ENCODE data around the gene PGAM5. TPM values are rescaled to one million over a fixed set of nuclear protein-coding genes. Genes with fewer than 3 reads are reported as not detected.

Gene PGAM5
- total and polyA plus RNA-seq, 9 of the 15 experiments (the other 6 are each of a cell fraction or from before 2014, with no cell fraction given), result 7.4 to 121 (median 69.5) TPM

Small RNA genes within 50 kb of the gene (small RNA-seq; reads per million reads assigned to genes)
- 0.51 reads per million, percentile 24 among the genes with 10 or more reads in this experiment for gene RNA5SP379

Other genes starting within 250 kb of the PGAM5 start
Only the 7 nearest of the 9 such genes appear.
- not detected in 2 replicates for gene LRCOL1, start 100.3 kb upstream of the PGAM5 start, total RNA-seq (2014; rRNA removed)
- not detected in 2 replicates for gene LRCOL1, start 100.3 kb upstream of the PGAM5 start, total RNA-seq (2014; rRNA removed; fragmentation: Illumina TruSeq; extraction: Trizol)
- not detected in 2 replicates for gene LRCOL1, start 100.3 kb upstream of the PGAM5 start, total RNA-seq (2015; rRNA removed; fragmentation: Illumina TruSeq; extraction: Trizol)
- gene LRCOL1, start 100.3 kb upstream of the PGAM5 start, total RNA-seq (2021), result not detected in 2 replicates
- gene LRCOL1, start 100.3 kb upstream of the PGAM5 start, polyA plus RNA-seq (2011; rRNA removed), result not detected in 2 replicates
- not detected in 2 replicates for gene LRCOL1, start 100.3 kb upstream of the PGAM5 start, polyA plus RNA-seq (2014; fragmentation: Illumina TruSeq; extraction: Trizol)
- gene LRCOL1, start 100.3 kb upstream of the PGAM5 start, polyA plus RNA-seq (2014; fragmentation: Nextera tagmentation; extraction: Ambion mirVana), result not detected
- not detected in 2 replicates for gene LRCOL1, start 100.3 kb upstream of the PGAM5 start, polyA plus RNA-seq (2014; rRNA removed)
- not detected in 2 replicates for gene P2RX2, start 92.1 kb upstream of the PGAM5 start, total RNA-seq (2014; rRNA removed)
- gene P2RX2, start 92.1 kb upstream of the PGAM5 start, total RNA-seq (2014; rRNA removed; fragmentation: Illumina TruSeq; extraction: Trizol), result not detected in 2 replicates
- gene P2RX2, start 92.1 kb upstream of the PGAM5 start, total RNA-seq (2015; rRNA removed; fragmentation: Illumina TruSeq; extraction: Trizol), result not detected in 2 replicates
- not detected in 2 replicates for gene P2RX2, start 92.1 kb upstream of the PGAM5 start, total RNA-seq (2021)
- not detected in 2 replicates for gene P2RX2, start 92.1 kb upstream of the PGAM5 start, polyA plus RNA-seq (2011; rRNA removed)
- gene P2RX2, start 92.1 kb upstream of the PGAM5 start, polyA plus RNA-seq (2014; fragmentation: Illumina TruSeq; extraction: Trizol), result not detected in 2 replicates
- gene P2RX2, start 92.1 kb upstream of the PGAM5 start, polyA plus RNA-seq (2014; fragmentation: Nextera tagmentation; extraction: Ambion mirVana), result not detected
- not detected in 2 replicates for gene P2RX2, start 92.1 kb upstream of the PGAM5 start, polyA plus RNA-seq (2014; rRNA removed)
- gene POLE, start 23.5 kb upstream of the PGAM5 start, total RNA-seq (2014; rRNA removed), result 83.6 and 86.3 TPM in 2 replicates
- 36.3 and 39.1 TPM in 2 replicates for gene POLE, start 23.5 kb upstream of the PGAM5 start, total RNA-seq (2014; rRNA removed; fragmentation: Illumina TruSeq; extraction: Trizol)
- 42.2 and 42.3 TPM in 2 replicates for gene POLE, start 23.5 kb upstream of the PGAM5 start, total RNA-seq (2015; rRNA removed; fragmentation: Illumina TruSeq; extraction: Trizol)
- 130 and 154 TPM in 2 replicates for gene POLE, start 23.5 kb upstream of the PGAM5 start, total RNA-seq (2021)
- 49.6 and 81.7 TPM in 2 replicates for gene POLE, start 23.5 kb upstream of the PGAM5 start, polyA plus RNA-seq (2011; rRNA removed)
- 64.2 and 65.6 TPM in 2 replicates for gene POLE, start 23.5 kb upstream of the PGAM5 start, polyA plus RNA-seq (2014; fragmentation: Illumina TruSeq; extraction: Trizol)
- 1 to 10 TPM; 2.4 to 2.5 TPM for gene POLE, start 23.5 kb upstream of the PGAM5 start, polyA plus RNA-seq (2014; fragmentation: Nextera tagmentation; extraction: Ambion mirVana)
- gene POLE, start 23.5 kb upstream of the PGAM5 start, polyA plus RNA-seq (2014; rRNA removed), result 90.6 and 126 TPM in 2 replicates
- gene PXMP2, start 23.3 kb upstream of the PGAM5 start, total RNA-seq (2014; rRNA removed), result 66.1 and 70.9 TPM in 2 replicates
- gene PXMP2, start 23.3 kb upstream of the PGAM5 start, total RNA-seq (2014; rRNA removed; fragmentation: Illumina TruSeq; extraction: Trizol), result 34.8 and 37.8 TPM in 2 replicates
- 39.8 and 41.0 TPM in 2 replicates for gene PXMP2, start 23.3 kb upstream of the PGAM5 start, total RNA-seq (2015; rRNA removed; fragmentation: Illumina TruSeq; extraction: Trizol)
- 46.1 and 49.6 TPM in 2 replicates for gene PXMP2, start 23.3 kb upstream of the PGAM5 start, total RNA-seq (2021)
- gene PXMP2, start 23.3 kb upstream of the PGAM5 start, polyA plus RNA-seq (2011; rRNA removed), result 37.7 and 44.7 TPM in 2 replicates
- 43.1 and 52.3 TPM in 2 replicates for gene PXMP2, start 23.3 kb upstream of the PGAM5 start, polyA plus RNA-seq (2014; fragmentation: Illumina TruSeq; extraction: Trizol)
- gene PXMP2, start 23.3 kb upstream of the PGAM5 start, polyA plus RNA-seq (2014; fragmentation: Nextera tagmentation; extraction: Ambion mirVana), result 1 to 10 TPM; 3.0 to 6.8 TPM
- gene PXMP2, start 23.3 kb upstream of the PGAM5 start, polyA plus RNA-seq (2014; rRNA removed), result 64.0 and 66.0 TPM in 2 replicates
- gene ANKLE2, start 51.0 kb downstream of the PGAM5 start, total RNA-seq (2014; rRNA removed), result 33.6 and 42.3 TPM in 2 replicates
- 44.0 and 45.6 TPM in 2 replicates for gene ANKLE2, start 51.0 kb downstream of the PGAM5 start, total RNA-seq (2014; rRNA removed; fragmentation: Illumina TruSeq; extraction: Trizol)
- gene ANKLE2, start 51.0 kb downstream of the PGAM5 start, total RNA-seq (2015; rRNA removed; fragmentation: Illumina TruSeq; extraction: Trizol), result 49.5 and 50.4 TPM in 2 replicates
- gene ANKLE2, start 51.0 kb downstream of the PGAM5 start, total RNA-seq (2021), result 54.3 and 56.9 TPM in 2 replicates
- gene ANKLE2, start 51.0 kb downstream of the PGAM5 start, polyA plus RNA-seq (2011; rRNA removed), result 57.7 and 69.0 TPM in 2 replicates
- gene ANKLE2, start 51.0 kb downstream of the PGAM5 start, polyA plus RNA-seq (2014; fragmentation: Illumina TruSeq; extraction: Trizol), result 43.6 and 46.3 TPM in 2 replicates
- gene ANKLE2, start 51.0 kb downstream of the PGAM5 start, polyA plus RNA-seq (2014; fragmentation: Nextera tagmentation; extraction: Ambion mirVana), result 1 to 10 TPM; 3.2 TPM
- gene ANKLE2, start 51.0 kb downstream of the PGAM5 start, polyA plus RNA-seq (2014; rRNA removed), result 49.7 and 51.6 TPM in 2 replicates
- 36.1 and 38.7 TPM in 2 replicates for gene GOLGA3, start 118.0 kb downstream of the PGAM5 start, total RNA-seq (2014; rRNA removed)
- 17.0 and 19.0 TPM in 2 replicates for gene GOLGA3, start 118.0 kb downstream of the PGAM5 start, total RNA-seq (2014; rRNA removed; fragmentation: Illumina TruSeq; extraction: Trizol)
- gene GOLGA3, start 118.0 kb downstream of the PGAM5 start, total RNA-seq (2015; rRNA removed; fragmentation: Illumina TruSeq; extraction: Trizol), result 21.2 and 22.8 TPM in 2 replicates
- gene GOLGA3, start 118.0 kb downstream of the PGAM5 start, total RNA-seq (2021), result 41.7 and 48.1 TPM in 2 replicates
- gene GOLGA3, start 118.0 kb downstream of the PGAM5 start, polyA plus RNA-seq (2011; rRNA removed), result 15.0 and 20.2 TPM in 2 replicates
- gene GOLGA3, start 118.0 kb downstream of the PGAM5 start, polyA plus RNA-seq (2014; fragmentation: Illumina TruSeq; extraction: Trizol), result 9.0 and 11.8 TPM in 2 replicates
- 1 to 10 TPM; 1.9 to 2.9 TPM for gene GOLGA3, start 118.0 kb downstream of the PGAM5 start, polyA plus RNA-seq (2014; fragmentation: Nextera tagmentation; extraction: Ambion mirVana)
- 18.4 and 18.6 TPM in 2 replicates for gene GOLGA3, start 118.0 kb downstream of the PGAM5 start, polyA plus RNA-seq (2014; rRNA removed)
- 18.2 and 19.3 TPM in 2 replicates for gene CHFR, start 176.8 kb downstream of the PGAM5 start, total RNA-seq (2014; rRNA removed)
- gene CHFR, start 176.8 kb downstream of the PGAM5 start, total RNA-seq (2014; rRNA removed; fragmentation: Illumina TruSeq; extraction: Trizol), result 14.1 and 14.2 TPM in 2 replicates
- 12.7 and 15.5 TPM in 2 replicates for gene CHFR, start 176.8 kb downstream of the PGAM5 start, total RNA-seq (2015; rRNA removed; fragmentation: Illumina TruSeq; extraction: Trizol)
- 26.1 and 26.8 TPM in 2 replicates for gene CHFR, start 176.8 kb downstream of the PGAM5 start, total RNA-seq (2021)
- gene CHFR, start 176.8 kb downstream of the PGAM5 start, polyA plus RNA-seq (2011; rRNA removed), result 32.5 and 33.9 TPM in 2 replicates
- gene CHFR, start 176.8 kb downstream of the PGAM5 start, polyA plus RNA-seq (2014; fragmentation: Illumina TruSeq; extraction: Trizol), result 18.6 and 21.2 TPM in 2 replicates
- gene CHFR, start 176.8 kb downstream of the PGAM5 start, polyA plus RNA-seq (2014; fragmentation: Nextera tagmentation; extraction: Ambion mirVana), result under 1 TPM; 0.61 to 0.84 TPM
- gene CHFR, start 176.8 kb downstream of the PGAM5 start, polyA plus RNA-seq (2014; rRNA removed), result 23.6 and 25.8 TPM in 2 replicates